Neutrophil (primary cell): ENCODE data around the gene MLLT10.

Experiments used
- H3K27ac ChIP-seq: fragments of 200-600 bp; sonication (generic); 2 replicates; pipeline ENCODE4 v1.5.1; 2016; ENCODE audit warnings: mild to moderate bottlenecking, moderate library complexity
- H3K27me3 ChIP-seq: fragments of 200-600 bp; sonication (generic); 2 replicates; pipeline ENCODE4 v1.6.0; 2016; ENCODE audit warnings: mild to moderate bottlenecking
- H3K36me3 ChIP-seq: fragments of 200-600 bp; sonication (generic); 2 replicates; pipeline ENCODE4 v1.5.1; 2017
- H3K4me1 ChIP-seq, 2 experiments: fragments of 200-600 bp in 1 of 2; sonication (generic) in 1 of 2; 1 replicate in 1 of 2; 2 replicates in 1 of 2; pipeline versions ENCODE4 v1.5.1 to v1.6.1; 2013 to 2016; ENCODE audit warnings: low read depth in 1 of 2, low read length in 1 of 2, mild to moderate bottlenecking in 1 of 2, moderate library complexity in 1 of 2; ENCODE audit not compliant: control insufficient read depth in 1 of 2, insufficient read depth in 1 of 2
- H3K4me3 ChIP-seq, 2 experiments: fragments of 200-600 bp in 1 of 2; sonication (generic) in 1 of 2; 1 replicate in 1 of 2; 2 replicates in 1 of 2; pipeline ENCODE4 v1.5.1; 2013 to 2016; ENCODE audit warnings: low read depth in 1 of 2, low read length in 1 of 2, mild to moderate bottlenecking in 1 of 2, moderate library complexity in 1 of 2
- H3K9me3 ChIP-seq: fragments of 200-600 bp; sonication (generic); 2 replicates; pipeline ENCODE4 v1.5.1; 2016
- CTCF ChIP-seq: fragments of 200-600 bp; sonication (generic); IDR thresholded peaks from 2 replicates; pipeline ENCODE4 v1.5.1; 2016; ENCODE audit warnings: antibody characterized with exemption

MLLT10 gene

GRCh38 chr10:21526188-21526859, 7.7 kb upstream of the MLLT10 start:
- no peaks in the 10 kb centered on the region for H3K9me3 ChIP-seq
- peak overlapping the region; percentile 84 to 90 for H3K4me3 ChIP-seq
- peaks cover 29 to 31% of the 10 kb centered on the region in 2 experiments for H3K4me1 ChIP-seq
- TF ChIP-seq CTCF: no peak
- H3K36me3 ChIP-seq: no peaks in the 10 kb centered on the region
- peak overlapping the region; percentile 77 for H3K27ac ChIP-seq
- peaks cover 9% of the 10 kb centered on the region for H3K27me3 ChIP-seq

- TF ChIP-seq CTCF: no peak
- peak overlapping the region; percentile 84 to 90 for H3K4me3 ChIP-seq
- H3K27me3 ChIP-seq: peaks cover 3% of the 10 kb centered on the region
Measured at GRCh38 chr10:21526860-21527597, 7.0 kb upstream of the MLLT10 start.

GRCh38 chr10:21527598-21528235, 6.3 kb upstream of the MLLT10 start:
- Histone ChIP-seq H3K27ac (peak overlapping the region; percentile 77), H3K4me1 (peaks cover 30 to 32% of the 10 kb centered on the region in 2 experiments), H3K9me3 (no peaks in the 10 kb centered on the region), H3K27me3 (peaks cover 3% of the 10 kb centered on the region), H3K36me3 (no peaks in the 10 kb centered on the region), H3K4me3 (peak overlapping the region; percentile 84 to 90)
- no peak for TF ChIP-seq CTCF

More at GRCh38 chr10:21526860-21527597, 7.0 kb upstream of the MLLT10 start:
- no peaks in the 10 kb centered on the region for H3K9me3 ChIP-seq
- H3K27ac ChIP-seq: peak overlapping the region; percentile 77
- no peaks in the 10 kb centered on the region for H3K36me3 ChIP-seq
- H3K4me1 ChIP-seq: peaks cover 29 to 31% of the 10 kb centered on the region in 2 experiments

DNA sequence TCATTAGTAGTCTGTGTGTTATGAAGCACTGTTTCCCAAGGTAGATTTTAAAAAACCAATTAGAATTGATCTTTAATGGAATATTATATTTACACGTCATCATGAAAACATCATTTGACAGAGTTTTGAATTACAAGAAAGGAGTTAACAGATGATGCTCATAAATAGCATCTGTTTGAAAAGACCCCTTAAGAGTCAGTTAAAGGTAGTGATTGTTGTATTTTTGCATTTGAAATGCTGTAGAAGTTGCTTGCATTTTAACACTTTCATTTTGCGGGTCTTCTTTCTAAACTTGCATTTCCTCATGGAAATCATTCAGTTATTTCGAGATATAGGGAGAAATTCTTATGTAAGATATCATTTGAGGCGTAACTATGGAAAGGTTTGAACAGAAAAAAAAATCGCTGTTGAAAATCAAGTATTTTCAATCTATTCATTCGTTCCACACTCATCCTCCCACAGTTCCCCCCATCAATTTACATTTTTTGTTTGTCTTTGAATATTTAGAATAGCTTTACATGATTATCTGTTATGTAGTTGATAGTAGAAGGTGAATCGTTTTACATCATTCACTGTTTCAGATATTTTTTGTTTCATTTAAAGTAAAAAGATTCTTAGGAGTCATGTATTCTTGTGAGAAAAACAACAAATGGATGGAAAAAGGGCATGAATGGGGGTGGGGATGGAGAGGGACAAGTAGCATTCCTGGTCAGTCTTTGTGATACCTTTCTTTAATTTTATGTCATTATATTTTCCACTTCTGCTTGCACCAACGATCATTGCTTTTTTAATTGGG, 5.6 kb upstream of the MLLT10 start:
- Histone ChIP-seq H3K36me3 (no peaks in the 10 kb centered on the region), H3K4me3 (no peak overlapping the region), H3K27ac (no peak overlapping the region), H3K9me3 (no peaks in the 10 kb centered on the region), H3K4me1 (peaks cover 37 to 39% of the 10 kb centered on the region in 2 experiments), H3K27me3 (peaks cover 3% of the 10 kb centered on the region)
- TF ChIP-seq CTCF: no peak
